Pancreas (tissue), 10 donors: ENCODE measurements around the gene DCK. TPM values are rescaled to one million over a fixed set of nuclear protein-coding genes. Genes with fewer than 3 reads are reported as not detected.

Experiments
- ATAC-seq, 4 donors: fragments of 200-7000 bp; cut with Tn5 transposase; one replicate each; pipeline versions ENCODE4 v1.8.0 to v1.9.1; 2020; ENCODE audit warnings: mild to moderate bottlenecking in 4 of 4, moderate library complexity in 4 of 4
- DNase-seq, 6 donors: peaks; one replicate each; pipeline ENCODE4 v3.0.0-alpha.2; 2020
- FAIRE-seq: peaks from 2 replicates; lab custom pipeline; 2012; peaks lifted over from hg19 to GRCh38; lab: Jason Lieb, UNC
- H3K27ac ChIP-seq, 4 donors: fragments of 200-600 bp; sonication (generic); 1 replicate in 3 of 4; 2 replicates in 1 of 4; pipeline versions ENCODE4 v1.5.0 to v1.8.0; 2020
- H3K27me3 ChIP-seq, 4 donors: fragments of 200-600 bp; one replicate each; pipeline ENCODE4 v1.8.0; 2021
- H3K36me3 ChIP-seq, 3 donors: fragments of 200-600 bp; sonication (generic) in 1 of 3; one replicate each; pipeline versions ENCODE4 v1.5.0 to v1.8.0; 2020 to 2021
- H3K4me1 ChIP-seq, 3 donors: fragments of 200-600 bp; one replicate each; pipeline ENCODE4 v1.8.0; 2021
- H3K4me3 ChIP-seq, 4 donors: fragments of 200-600 bp; sonication (generic) in 2 of 4; one replicate each; pipeline versions ENCODE4 v1.5.0 to v1.8.0; 2020 to 2021
- H3K9me3 ChIP-seq, 4 donors: fragments of 200-600 bp; one replicate each; pipeline ENCODE4 v1.8.0; 2021
- CTCF ChIP-seq, 4 donors: fragments of 200-600 bp; sonication (generic) in 3 of 4; IDR thresholded peaks; one replicate each; pipeline versions ENCODE4 v1.5.0 to v1.8.0; 2021; ENCODE audit warnings: antibody characterized with exemption in 4 of 4
- WGBS, 2 donors: extraction: QIAGEN DNeasy Blood & Tissue Kit; methylation state at CpG; one replicate each; pipeline ENCODE4 v1.1.7; 2013; 5-methylcytosine and 5-hydroxymethylcytosine counted together
- intact Hi-C, 3 donors: fragments of 100-400 bp; cut with DNase I; formaldehyde crosslinking; loops; one replicate each; pipeline versions ENCODE4 v1.11.1 to v1.14.2; 2022
- polyA plus RNA-seq, 2 donors: library from polyadenylated mRNA; stranded (reverse); fragments of 200-250 nt; gene quantifications; one replicate each; pipeline ENCODE4 v1.2.3, GENCODE V29; 2013
- total RNA-seq, 6 donors: library from RNA; stranded (reverse); fragmentation: NEBNext Ultra II Directional in 4 of 6; extraction: Animal tissue kit (Norgen Biotek cat#: 25700) in 4 of 6; gene quantifications; one replicate each; pipeline versions ENCODE4 v1.2.1 to v1.2.4, GENCODE V29; 2021 to 2023
- donor health status: healthy with polysubstance abuse.
- donor health status: DM: no; HTN: no; CAD: no; lungs with moderate emphysema.
- donor health status: DM: no; HTN: no; CAD: no.
- donor health status: control.
- donor health status: control.
- donor health status: Bipolar disorder and iron deficiency.
- donor health status: DM: yes; HTN: yes; CAD: no.
- donor health status: DM: no; HTN: no; CAD: no.
- donor health status: DM: no; HTN: no; CAD: no.
- donor health status: DM: yes; HTN: yes; CAD: no.

The DCK gene
- total and polyA plus RNA-seq, 8 donors, result 1.7 to 8.9 (median 4.1) TPM

GRCh38 chr4:71069063-71069462 lies 75.6 kb downstream of the DCK start:
- DNase-seq, result no peak
- peak in 1 of 4 donors; percentile 35 for ATAC-seq
- Histone ChIP-seq H3K4me3 (no peak overlapping the region), H3K27me3 (no peaks in the 10 kb centered on the region), H3K27ac (no peak overlapping the region), H3K4me1 (peaks cover 0 to 30% (median 23%) of the 10 kb centered on the region in 3 donors), H3K36me3 (no peaks in the 10 kb centered on the region), H3K9me3 (no peaks in the 10 kb centered on the region)
- FAIRE-seq, result no peak
- 29 to 31% methylated on average over 1 of the region's 1 CpG for WGBS, 2 donors
- intact Hi-C loops, result no loop called here
- TF ChIP-seq CTCF (IDR thresholded peaks at IDR 0.05), result no peak

GRCh38 chr4:71070015-71070414 lies 76.6 kb downstream of the DCK start:
- Histone ChIP-seq H3K27ac (no peak overlapping the region), H3K27me3 (no peaks in the 10 kb centered on the region), H3K9me3 (no peaks in the 10 kb centered on the region), H3K4me3 (no peak overlapping the region), H3K4me1 (peaks cover 0 to 33% (median 29%) of the 10 kb centered on the region in 3 donors), H3K36me3 (no peaks in the 10 kb centered on the region)
- no peak for FAIRE-seq
- 58 to 92% methylated on average over 1 of the region's 1 CpG for WGBS, 2 donors
- ATAC-seq, result no peak
- no peak for TF ChIP-seq CTCF (IDR thresholded peaks at IDR 0.05)
- no peak for DNase-seq
- intact Hi-C loops, result no loop called here

- Histone ChIP-seq H3K27ac (peak overlapping the region in 3 of 4 donors; percentile 55 to 75 (median 64)), H3K9me3 (no peaks in the 10 kb centered on the region), H3K27me3 (no peaks in the 10 kb centered on the region), H3K36me3 (no peaks in the 10 kb centered on the region), H3K4me1 (peaks cover 0 to 14% (median 5%) of the 10 kb centered on the region in 3 donors), H3K4me3 (peak overlapping the region in 2 of 4 donors; percentile 13 to 19)
- ATAC-seq, result peak; percentile 80 to 95 (median 93)
- DNase-seq, result peak in 3 of 6 donors; percentile 25 to 50 (median 35)
- 18 to 20% methylated on average over 10 of the region's 10 CpGs for WGBS, 2 donors
- FAIRE-seq, result no peak
- intact Hi-C loops, result no loop called here
- TF ChIP-seq CTCF (IDR thresholded peaks at IDR 0.05), result no peak
Observed at GRCh38 chr4:71074452-71075299, 81.2 kb downstream of the DCK start.

Other genes with a start within 250 kb of the DCK start
- gene GRSF1, start 153.8 kb upstream of the DCK start, total RNA-seq, result 10 to 100 TPM; 25.1 to 41.4 (median 34.0) TPM
- 10 to 100 TPM; 15.5 to 41.8 TPM for gene GRSF1, start 153.8 kb upstream of the DCK start, polyA plus RNA-seq
- gene MOB1B, start 91.3 kb upstream of the DCK start, total RNA-seq, result 10 to 100 TPM in 3 of 6 donors, 1 to 10 TPM in 3; 5.9 to 15.6 (median 9.4) TPM
- gene MOB1B, start 91.3 kb upstream of the DCK start, polyA plus RNA-seq, result 10 to 100 TPM in 1 of 2 donors, 1 to 10 TPM in 1; 3.6 to 15.3 TPM